HG03442 (cell line): ENCODE results near the gene DESI2.

Source experiments
- ATAC-seq: cut with Tn5 transposase; IDR thresholded peaks from one replicate; pipeline ENCODE4 v1.9.1; 2021; ENCODE audit warnings: mild to moderate bottlenecking, moderate library complexity; ENCODE audit not compliant: unreplicated experiment

Gene DESI2

DNA sequence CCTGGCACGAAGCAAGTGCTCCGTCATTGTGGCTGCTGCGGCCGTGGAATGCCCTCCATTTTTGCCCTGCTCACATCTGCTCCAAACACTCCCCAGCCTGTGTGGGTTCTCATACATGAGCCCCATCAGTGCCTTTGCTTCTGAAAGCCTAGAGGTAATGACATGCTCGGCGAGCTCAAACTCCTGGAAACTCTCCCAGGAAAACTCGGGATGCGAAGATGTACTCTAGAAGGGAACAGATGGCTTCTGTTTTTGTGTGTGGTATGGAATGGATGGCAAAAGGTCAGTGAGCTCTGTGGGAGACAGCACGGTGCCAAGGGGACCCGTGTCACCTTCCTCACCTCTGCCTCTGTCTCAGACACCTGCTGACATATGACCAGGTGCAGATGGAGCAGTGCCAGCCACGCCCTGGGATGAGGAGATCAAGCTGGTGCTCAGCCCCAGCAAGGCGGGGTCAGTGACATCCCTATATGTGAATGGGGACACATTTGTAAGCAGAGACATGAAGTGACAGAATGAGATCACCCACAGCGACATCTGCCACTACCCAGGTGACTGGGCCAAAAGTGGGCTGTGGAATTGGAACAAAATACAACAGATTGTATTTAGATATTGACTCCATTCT is 98.5 kb downstream of the DESI2 start:
- no peak for ATAC-seq

DNA sequence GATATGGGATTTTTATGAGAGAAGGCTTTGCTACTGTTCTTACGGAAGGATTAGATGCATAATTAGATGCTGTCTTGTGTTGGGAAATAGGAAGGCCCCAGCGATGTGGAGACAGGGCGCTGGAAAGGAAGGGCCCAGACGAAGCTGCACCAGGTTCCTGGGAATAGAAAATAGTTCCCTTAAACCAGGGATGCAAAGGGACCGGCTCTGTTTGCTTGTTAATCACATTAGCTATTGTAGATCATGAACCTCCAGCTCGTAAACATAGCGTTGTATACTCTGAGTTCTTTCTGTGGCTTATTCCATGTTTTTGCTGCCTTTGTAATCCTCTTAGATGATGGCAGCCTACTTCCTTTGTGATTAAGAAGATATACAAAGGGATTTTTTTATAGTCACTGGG is 102.7 kb downstream of the DESI2 start:
- no peak for ATAC-seq

DNA sequence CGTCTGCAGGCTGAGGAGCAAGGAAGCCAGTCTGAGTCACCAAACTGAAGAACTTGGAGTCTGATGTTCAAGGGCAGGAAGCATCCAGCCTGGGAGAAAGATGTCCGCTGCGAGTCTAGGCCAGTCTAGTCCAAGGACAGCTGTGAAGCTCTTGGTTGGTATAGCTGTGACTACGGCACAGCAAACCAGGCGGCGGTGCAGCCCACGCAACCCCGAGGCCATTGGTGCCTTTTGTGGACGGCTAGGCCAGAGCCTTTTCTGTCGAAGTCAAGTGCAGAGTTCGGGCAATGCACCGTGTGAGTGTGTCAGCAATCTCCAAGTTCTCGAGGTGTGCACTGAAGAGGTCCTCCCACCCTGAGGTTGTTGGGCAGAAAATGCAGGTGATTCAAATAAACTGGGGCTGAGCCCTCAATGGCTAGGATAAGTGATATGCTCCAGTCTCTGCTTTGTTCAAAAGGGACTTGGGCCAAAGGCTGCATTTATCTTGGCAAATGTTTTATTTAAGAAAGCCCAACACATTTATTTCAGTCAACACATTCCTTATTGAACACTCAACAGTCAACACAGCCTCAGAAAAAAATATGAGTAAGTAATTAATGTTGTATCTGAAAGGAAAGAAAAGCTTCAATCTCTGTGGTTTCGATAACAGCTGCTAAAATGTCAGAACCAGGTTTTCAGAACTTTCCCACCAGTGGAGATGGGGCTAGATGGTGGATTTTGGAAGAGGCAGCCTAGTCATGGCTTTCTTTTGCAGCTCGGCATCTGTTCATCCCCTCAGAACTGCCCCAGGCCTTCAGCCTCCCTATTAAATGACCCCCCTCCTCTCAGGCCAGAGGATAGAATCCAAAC is 104.4 kb downstream of the DESI2 start:
- ATAC-seq = no peak
